Pancreas (tissue), 10 donors: ENCODE results near the gene PLXNB1. TPM values are rescaled to one million over a fixed set of nuclear protein-coding genes. Genes with fewer than 3 reads are reported as not detected.

Experiments
- ATAC-seq, 4 donors: fragments of 200-7000 bp; cut with Tn5 transposase; one replicate each; pipeline versions ENCODE4 v1.8.0 to v1.9.1; 2020; ENCODE audit warnings: mild to moderate bottlenecking in 4 of 4, moderate library complexity in 4 of 4
- DNase-seq, 6 donors: peaks; one replicate each; pipeline ENCODE4 v3.0.0-alpha.2; 2020
- FAIRE-seq: peaks from 2 replicates; lab custom pipeline; 2012; peaks lifted over from hg19 to GRCh38; lab: Jason Lieb, UNC
- H3K27ac ChIP-seq, 4 donors: fragments of 200-600 bp; sonication (generic); 1 replicate in 3 of 4; 2 replicates in 1 of 4; pipeline versions ENCODE4 v1.5.0 to v1.8.0; 2020
- H3K27me3 ChIP-seq, 4 donors: fragments of 200-600 bp; one replicate each; pipeline ENCODE4 v1.8.0; 2021
- H3K36me3 ChIP-seq, 3 donors: fragments of 200-600 bp; sonication (generic) in 1 of 3; one replicate each; pipeline versions ENCODE4 v1.5.0 to v1.8.0; 2020 to 2021
- H3K4me1 ChIP-seq, 3 donors: fragments of 200-600 bp; one replicate each; pipeline ENCODE4 v1.8.0; 2021
- H3K4me3 ChIP-seq, 4 donors: fragments of 200-600 bp; sonication (generic) in 2 of 4; one replicate each; pipeline versions ENCODE4 v1.5.0 to v1.8.0; 2020 to 2021
- H3K9me3 ChIP-seq, 4 donors: fragments of 200-600 bp; one replicate each; pipeline ENCODE4 v1.8.0; 2021
- CTCF ChIP-seq, 4 donors: fragments of 200-600 bp; sonication (generic) in 3 of 4; IDR thresholded peaks; one replicate each; pipeline versions ENCODE4 v1.5.0 to v1.8.0; 2021; ENCODE audit warnings: antibody characterized with exemption in 4 of 4
- WGBS, 2 donors: extraction: QIAGEN DNeasy Blood & Tissue Kit; methylation state at CpG; one replicate each; pipeline ENCODE4 v1.1.7; 2013; 5-methylcytosine and 5-hydroxymethylcytosine counted together
- intact Hi-C, 3 donors: fragments of 100-400 bp; cut with DNase I; formaldehyde crosslinking; loops; one replicate each; pipeline versions ENCODE4 v1.11.1 to v1.14.2; 2022
- polyA plus RNA-seq, 2 donors: library from polyadenylated mRNA; stranded (reverse); fragments of 200-250 nt; gene quantifications; one replicate each; pipeline ENCODE4 v1.2.3, GENCODE V29; 2013
- total RNA-seq, 6 donors: library from RNA; stranded (reverse); fragmentation: NEBNext Ultra II Directional in 4 of 6; extraction: Animal tissue kit (Norgen Biotek cat#: 25700) in 4 of 6; gene quantifications; one replicate each; pipeline versions ENCODE4 v1.2.1 to v1.2.4, GENCODE V29; 2021 to 2023
- donor health status: healthy with polysubstance abuse.
- donor health status: DM: no; HTN: no; CAD: no; lungs with moderate emphysema.
- donor health status: DM: no; HTN: no; CAD: no.
- donor health status: control.
- donor health status: control.
- donor health status: Bipolar disorder and iron deficiency.
- donor health status: DM: yes; HTN: yes; CAD: no.
- donor health status: DM: no; HTN: no; CAD: no.
- donor health status: DM: no; HTN: no; CAD: no.
- donor health status: DM: yes; HTN: yes; CAD: no.

The PLXNB1 gene
- total and polyA plus RNA-seq, 8 donors, result 47.8 to 372 (median 74.3) TPM

- no peaks in the 10 kb centered on the region for H3K4me1 ChIP-seq
- no peaks in the 10 kb centered on the region for H3K9me3 ChIP-seq
- no peak overlapping the region for H3K27ac ChIP-seq
- ATAC-seq (no peak), DNase-seq (peak in 3 of 6 donors; percentile 6 to 30 (median 29)), FAIRE-seq (no peak)
- TF ChIP-seq CTCF (IDR thresholded peaks at IDR 0.05), result no peak
- intact Hi-C loops, result no loop called here
- H3K36me3 ChIP-seq, result peaks cover 0 to 82% (median 22%) of the 10 kb centered on the region in 3 donors
- WGBS, 2 donors, result 91 to 95% methylated on average over 9 of the region's 9 CpGs
- H3K27me3 ChIP-seq, result no peaks in the 10 kb centered on the region
- no peak overlapping the region for H3K4me3 ChIP-seq
These were observed 18.8 kb downstream of the PLXNB1 start for GRCh38 chr3:48411041-48411588.

GRCh38 chr3:48410205-48411040, 19.5 kb downstream of the PLXNB1 start:
- H3K9me3 ChIP-seq, result no peaks in the 10 kb centered on the region
- no peaks in the 10 kb centered on the region for H3K27me3 ChIP-seq
- H3K4me1 ChIP-seq, result no peaks in the 10 kb centered on the region
- FAIRE-seq, result no peak
- 95 to 96% methylated on average over 16 of the region's 16 CpGs for WGBS, 2 donors
- peaks cover 0 to 80% (median 22%) of the 10 kb centered on the region in 3 donors for H3K36me3 ChIP-seq
- DNase-seq, result peak in 5 of 6 donors; percentile 2 to 42 (median 18)
- intact Hi-C loops, result no loop called here
- no peak for ATAC-seq
- H3K27ac ChIP-seq, result no peak overlapping the region
- no peak for TF ChIP-seq CTCF (IDR thresholded peaks at IDR 0.05)
- no peak overlapping the region for H3K4me3 ChIP-seq

GRCh38 chr3:48409291-48410201, 20.3 kb downstream of the PLXNB1 start:
- peak in 4 of 6 donors; percentile 2 to 44 (median 16) for DNase-seq
- no peak overlapping the region for H3K4me3 ChIP-seq
- no peak for TF ChIP-seq CTCF (IDR thresholded peaks at IDR 0.05)
- H3K27ac ChIP-seq, result no peak overlapping the region
- WGBS, 2 donors, result 89 to 91% methylated on average over 27 to 31 of the region's 31 CpGs
- no peaks in the 10 kb centered on the region for H3K27me3 ChIP-seq
- no peaks in the 10 kb centered on the region for H3K4me1 ChIP-seq
- ATAC-seq, result no peak
- peaks cover 0 to 76% (median 17%) of the 10 kb centered on the region in 3 donors for H3K36me3 ChIP-seq
- no peaks in the 10 kb centered on the region for H3K9me3 ChIP-seq
- FAIRE-seq, result no peak
- intact Hi-C loops, result no loop called here

- Histone ChIP-seq H3K36me3 (peaks cover 0 to 76% (median 17%) of the 10 kb centered on the region in 3 donors), H3K27me3 (no peaks in the 10 kb centered on the region), H3K9me3 (no peaks in the 10 kb centered on the region), H3K4me1 (no peaks in the 10 kb centered on the region), H3K4me3 (no peak overlapping the region), H3K27ac (no peak overlapping the region)
- no peak for FAIRE-seq
- DNase-seq, result peak in 4 of 6 donors; percentile 2 to 51 (median 32)
- WGBS, 2 donors, result 85 to 88% methylated on average over 4 of the region's 4 CpGs
- TF ChIP-seq CTCF (IDR thresholded peaks at IDR 0.05), result no peak
- ATAC-seq, result no peak
- intact Hi-C loops, result no loop called here
These were observed 21.0 kb downstream of the PLXNB1 start for GRCh38 chr3:48408823-48409281.
